Measurements from ENCODE around the gene TIMP2.

The TIMP2 gene

GRCh38 chr17:78838574-78839005, 86.6 kb downstream of the TIMP2 start:
- DNase-seq (ENCODE audit: low spot score), result no peak

GRCh38 chr17:78836420-78837021, 88.7 kb downstream of the TIMP2 start:
- DNase-seq (ENCODE audit: low spot score), result no peak

- DNase-seq (ENCODE audit: low spot score), result no peak
Measured at GRCh38 chr17:78834571-78834970, 90.6 kb downstream of the TIMP2 start.

- DNase-seq (ENCODE audit: low spot score), result no peak
Measured at GRCh38 chr17:78832541-78832810, 92.7 kb downstream of the TIMP2 start.

GRCh38 chr17:78831688-78832540, 93.3 kb downstream of the TIMP2 start:
- DNase-seq (ENCODE audit: low spot score), result no peak

- DNase-seq (ENCODE audit: low spot score), result no peak
Measured at GRCh38 chr17:78829477-78829876, 95.7 kb downstream of the TIMP2 start.

- no peak for DNase-seq (ENCODE audit: low spot score)
Measured at GRCh38 chr17:78828470-78829185, 96.6 kb downstream of the TIMP2 start.

GRCh38 chr17:78826836-78827509, 98.2 kb downstream of the TIMP2 start:
- no peak for DNase-seq (ENCODE audit: low spot score)

- DNase-seq (ENCODE audit: low spot score), result no peak
Measured at GRCh38 chr17:78826421-78826820, 98.8 kb downstream of the TIMP2 start.

- no peak for DNase-seq (ENCODE audit: low spot score)
Measured at GRCh38 chr17:78825696-78826095, 99.5 kb downstream of the TIMP2 start.

GRCh38 chr17:78824240-78824639, 100.9 kb downstream of the TIMP2 start:
- DNase-seq (ENCODE audit: low spot score), result no peak

- DNase-seq (ENCODE audit: low spot score), result no peak
Measured at GRCh38 chr17:78823282-78824046, 101.7 kb downstream of the TIMP2 start.

GRCh38 chr17:78822552-78822951, 102.6 kb downstream of the TIMP2 start:
- no peak for DNase-seq (ENCODE audit: low spot score)

- no peak for DNase-seq (ENCODE audit: low spot score)
Measured at GRCh38 chr17:78821961-78822360, 103.2 kb downstream of the TIMP2 start.

- no peak for DNase-seq (ENCODE audit: low spot score)
Measured at GRCh38 chr17:78820841-78821240, 104.3 kb downstream of the TIMP2 start.

- DNase-seq (ENCODE audit: low spot score), result no peak
Measured at GRCh38 chr17:78819806-78820792, 105.1 kb downstream of the TIMP2 start.

GRCh38 chr17:78819402-78819801, 105.8 kb downstream of the TIMP2 start:
- DNase-seq (ENCODE audit: low spot score), result no peak

GRCh38 chr17:78818932-78819331, 106.3 kb downstream of the TIMP2 start:
- peak; percentile 62 for DNase-seq (ENCODE audit: low spot score)

- DNase-seq (ENCODE audit: low spot score), result no peak
Measured at GRCh38 chr17:78818152-78818846, 106.9 kb downstream of the TIMP2 start.

- peak; percentile 91 for DNase-seq (ENCODE audit: low spot score)
Measured at GRCh38 chr17:78817123-78817522, 108.1 kb downstream of the TIMP2 start.

Data from activated CD4-positive, alpha-beta T cell treated with anti-CD3 and anti-CD28 coated beads, Interleukin-2, Interleukin-4, amounts not matched to agents 100 ng/mL and 50 ng/mL, durations not matched to agents 16 hours and 8 hours (primary cell).